HG03469 (cell line): ENCODE data around the gene ADAMTSL4.

Source experiments
- ATAC-seq: cut with Tn5 transposase; IDR thresholded peaks from one replicate; pipeline ENCODE4 v1.9.1; 2021; ENCODE audit warnings: mild to moderate bottlenecking, moderate library complexity, moderate number of reproducible peaks; ENCODE audit not compliant: unreplicated experiment

Gene ADAMTSL4

DNA sequence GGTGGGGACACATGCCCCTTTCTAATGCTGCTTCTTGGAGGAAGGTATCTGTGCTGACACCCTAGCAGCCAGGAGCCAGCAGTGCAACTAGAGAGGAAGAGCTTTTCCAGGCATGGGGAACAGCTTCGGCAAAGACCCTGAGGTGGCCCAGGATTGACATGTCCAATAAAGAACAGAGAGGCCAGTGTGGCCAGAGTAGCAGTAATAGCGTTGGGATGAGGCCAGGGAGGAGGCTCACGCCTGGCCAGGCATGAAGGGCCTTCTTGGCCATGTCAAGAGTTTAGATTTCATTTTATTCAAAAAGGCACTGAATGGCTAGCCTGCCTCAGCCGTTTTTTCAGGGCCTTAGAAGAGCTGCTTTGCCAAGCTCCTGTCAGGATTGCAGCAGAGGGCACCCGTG lies 16.3 kb upstream of the ADAMTSL4 start:
- no peak for ATAC-seq

- ATAC-seq, result no peak
Measured at GRCh38 chr1:150534002-150534401, 15.2 kb upstream of the ADAMTSL4 start.

- ATAC-seq, result no peak
Measured at GRCh38 chr1:150535511-150536287, 13.5 kb upstream of the ADAMTSL4 start.

- no peak for ATAC-seq
Measured at GRCh38 chr1:150536836-150537731, 12.1 kb upstream of the ADAMTSL4 start.

DNA sequence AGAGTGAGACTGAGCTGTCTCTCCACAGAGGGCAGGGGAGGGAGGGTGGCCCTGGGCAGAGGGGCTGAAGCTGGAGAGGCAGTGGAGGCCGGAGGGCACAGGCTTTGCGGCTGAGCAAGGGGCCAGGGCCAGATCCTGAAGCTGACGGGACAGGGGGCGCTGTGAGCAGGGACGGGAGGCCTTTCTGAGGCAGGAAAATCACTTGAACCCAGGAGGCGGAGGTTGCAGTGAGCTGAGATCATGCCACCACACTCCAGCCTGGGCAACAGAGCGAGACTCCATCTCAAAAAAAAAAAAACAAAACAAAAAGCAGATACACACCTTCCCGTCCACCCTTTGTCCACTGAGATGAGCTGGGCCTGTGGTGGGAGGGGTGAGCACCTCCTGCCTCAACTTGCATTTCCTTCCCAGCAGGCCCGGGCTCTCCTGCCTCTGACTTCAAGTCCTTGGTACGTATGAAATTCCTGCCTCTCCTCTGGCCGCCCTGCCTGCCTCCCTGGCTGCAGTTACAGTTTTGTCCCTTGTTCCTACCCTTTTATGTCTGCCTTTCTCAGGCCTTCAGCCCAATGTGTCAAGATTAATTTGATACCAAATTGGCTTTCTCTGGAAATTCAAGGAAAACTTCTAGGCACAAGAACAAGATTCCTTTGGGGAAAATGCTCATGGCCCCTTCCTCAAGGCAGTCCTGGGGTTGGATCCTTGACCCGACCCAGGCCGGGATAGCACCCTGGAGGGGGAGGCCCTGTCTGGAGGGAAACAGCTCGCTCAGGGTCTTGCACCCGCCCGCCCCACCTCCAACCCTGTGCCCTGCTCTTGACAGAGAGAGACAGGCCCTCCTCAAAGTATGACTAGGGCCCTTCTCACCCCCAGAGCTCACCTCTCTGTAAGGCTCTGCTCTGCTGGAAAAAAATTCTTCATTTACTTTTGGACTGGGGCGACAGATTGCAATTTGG lies 11.2 kb upstream of the ADAMTSL4 start:
- ATAC-seq, result no peak

GRCh38 chr1:150543500-150544143 lies 5.6 kb upstream of the ADAMTSL4 start:
- ATAC-seq, result no peak

GRCh38 chr1:150544204-150544603 lies 5.0 kb upstream of the ADAMTSL4 start:
- no peak for ATAC-seq

DNA sequence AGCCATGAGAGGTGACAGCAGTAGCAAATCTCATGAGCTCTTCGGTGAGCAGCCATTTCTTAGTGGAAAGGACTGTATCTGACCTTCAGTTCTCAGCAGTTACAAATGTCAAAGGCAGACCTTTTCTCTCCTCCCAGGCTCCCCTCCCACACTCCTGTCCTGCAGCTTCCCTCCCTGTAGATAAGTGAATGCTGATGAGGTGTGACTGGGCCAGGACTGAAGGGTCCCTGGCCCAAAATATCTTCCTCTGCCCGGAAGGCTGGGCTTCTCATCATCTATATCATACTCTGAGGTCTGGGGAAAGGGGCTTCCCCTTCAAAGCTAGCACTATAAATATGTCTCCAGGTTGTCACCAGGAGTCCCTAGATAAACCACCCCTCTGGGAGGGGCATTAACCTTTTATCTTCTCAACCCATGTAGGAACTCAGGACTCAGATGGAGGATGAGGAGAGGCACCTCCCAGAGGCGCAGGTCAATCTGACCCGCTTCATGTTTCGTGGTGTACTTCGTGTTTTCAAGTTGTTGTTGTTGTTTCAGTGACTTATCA lies 3.6 kb upstream of the ADAMTSL4 start:
- ATAC-seq, result no peak

- no peak for ATAC-seq
Measured at GRCh38 chr1:150546294-150546937, 2.8 kb upstream of the ADAMTSL4 start.

- no peak for ATAC-seq
Measured at GRCh38 chr1:150548324-150548631, 930 bp upstream of the ADAMTSL4 start.

- ATAC-seq, result no peak
Measured at GRCh38 chr1:150549496-150550221, 451 bp downstream of the ADAMTSL4 start.

DNA sequence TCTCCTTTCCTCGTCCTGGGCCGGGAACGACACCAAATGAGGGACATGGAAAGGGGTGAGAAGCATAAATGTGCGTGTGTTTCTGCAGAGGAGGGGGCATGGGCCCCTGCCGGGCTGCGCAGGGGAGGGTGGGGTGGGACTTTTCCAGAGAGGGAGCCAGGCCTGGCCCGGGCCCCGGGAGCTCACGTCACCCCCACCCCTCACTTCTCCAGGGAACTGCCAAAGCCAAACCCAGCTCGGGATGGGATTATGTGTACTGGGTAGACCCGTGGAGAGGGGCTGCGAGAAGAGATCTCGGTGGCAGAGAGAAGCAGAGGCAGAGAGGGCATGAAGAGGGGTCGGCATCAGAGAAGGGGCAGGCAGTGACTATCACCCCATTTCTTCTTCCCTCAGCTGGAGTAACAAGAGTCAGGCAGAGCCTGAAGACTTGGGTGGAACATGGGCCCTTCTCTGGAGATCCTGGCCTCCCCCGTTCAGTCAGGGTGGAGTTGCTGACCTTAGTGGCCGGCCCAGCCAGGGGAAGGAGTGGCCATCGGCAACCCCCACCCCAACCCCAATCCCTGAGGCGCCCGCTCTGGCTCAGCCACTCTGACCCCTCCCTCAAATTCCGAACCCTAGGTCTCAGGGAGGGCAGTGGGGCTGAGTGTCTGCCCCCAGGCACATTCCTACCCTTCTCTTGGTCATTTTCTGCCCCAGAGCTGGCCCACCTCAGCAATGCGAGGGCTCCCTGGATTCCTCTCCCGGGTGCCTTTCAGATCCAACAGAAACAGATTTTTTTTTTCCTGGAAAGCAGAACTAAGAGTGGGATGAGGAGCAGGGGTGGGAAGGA lies 1.2 kb downstream of the ADAMTSL4 start:
- ATAC-seq, result no peak

DNA sequence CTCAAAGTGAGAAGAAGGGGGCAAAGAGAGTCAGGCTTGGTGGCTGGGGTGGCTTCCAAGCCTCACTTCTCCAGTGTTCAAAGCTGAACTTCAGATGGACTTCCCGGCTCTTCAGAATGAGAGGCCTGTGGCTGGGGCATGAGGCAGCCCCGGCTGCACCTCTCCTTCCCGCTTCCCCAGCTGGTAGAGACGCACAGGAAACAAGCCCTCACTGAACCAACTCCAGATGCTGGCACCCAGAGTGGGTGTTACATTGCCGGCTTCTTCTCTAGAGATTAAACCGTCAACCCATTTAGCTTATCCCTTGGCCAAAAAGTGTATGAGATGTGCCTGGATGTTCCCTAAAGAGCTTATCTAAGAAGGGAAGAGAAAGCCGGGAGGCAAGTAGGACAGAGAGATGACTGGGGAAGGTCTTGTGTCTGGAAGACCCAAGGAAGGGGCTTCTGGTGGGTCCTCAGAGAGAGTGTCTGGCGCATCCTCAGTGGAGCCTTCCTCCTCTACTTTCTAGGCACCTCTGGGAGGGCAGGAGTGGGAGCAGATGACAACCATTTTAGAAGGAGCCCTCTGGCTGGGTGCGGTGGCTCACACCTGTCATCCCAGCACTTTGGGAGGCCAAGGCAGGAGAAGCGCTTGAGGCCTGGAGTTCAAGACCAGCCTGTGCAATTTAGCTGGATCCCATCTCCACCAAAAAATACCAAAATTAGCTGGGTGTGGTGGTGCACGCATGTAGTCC lies 2.0 kb downstream of the ADAMTSL4 start:
- ATAC-seq, result no peak

GRCh38 chr1:150551784-150552127 lies 2.5 kb downstream of the ADAMTSL4 start:
- ATAC-seq, result no peak

DNA sequence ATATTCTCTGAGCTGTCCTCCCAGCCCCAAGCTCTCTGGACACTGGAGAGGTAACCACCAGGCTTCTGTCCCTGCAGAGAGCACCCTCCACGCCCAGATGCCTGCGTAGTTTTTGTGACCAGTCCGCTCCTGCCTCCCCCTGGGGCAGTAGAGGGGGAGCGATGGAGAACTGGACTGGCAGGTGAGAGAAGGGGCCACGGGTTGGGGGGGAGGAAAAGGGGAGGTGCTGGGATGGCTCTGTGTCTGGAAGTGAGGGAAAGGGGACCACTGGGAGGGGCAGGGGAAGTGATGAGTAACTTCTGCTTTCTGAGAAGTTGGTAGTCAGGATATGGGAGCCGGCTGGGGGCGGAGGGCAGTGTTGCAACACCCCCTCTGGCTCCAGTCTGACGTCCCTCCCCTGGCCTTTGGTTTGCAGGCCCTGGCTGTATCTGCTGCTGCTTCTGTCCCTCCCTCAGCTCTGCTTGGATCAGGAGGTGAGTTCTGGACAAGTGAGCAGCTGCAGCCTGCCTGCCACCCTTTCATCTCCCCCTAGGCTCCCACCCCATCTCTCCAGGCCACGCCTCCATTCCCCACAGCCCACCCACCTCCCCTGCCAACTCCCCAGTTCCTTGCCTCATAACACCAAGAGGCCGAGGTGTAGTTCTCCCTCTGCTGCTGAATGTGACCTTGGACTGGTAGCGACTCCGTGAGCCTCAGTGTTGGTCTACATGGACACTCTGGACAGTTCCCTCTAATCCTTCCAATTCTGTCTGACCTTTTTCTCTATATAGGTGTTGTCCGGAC lies 3.1 kb downstream of the ADAMTSL4 start:
- no peak for ATAC-seq

DNA sequence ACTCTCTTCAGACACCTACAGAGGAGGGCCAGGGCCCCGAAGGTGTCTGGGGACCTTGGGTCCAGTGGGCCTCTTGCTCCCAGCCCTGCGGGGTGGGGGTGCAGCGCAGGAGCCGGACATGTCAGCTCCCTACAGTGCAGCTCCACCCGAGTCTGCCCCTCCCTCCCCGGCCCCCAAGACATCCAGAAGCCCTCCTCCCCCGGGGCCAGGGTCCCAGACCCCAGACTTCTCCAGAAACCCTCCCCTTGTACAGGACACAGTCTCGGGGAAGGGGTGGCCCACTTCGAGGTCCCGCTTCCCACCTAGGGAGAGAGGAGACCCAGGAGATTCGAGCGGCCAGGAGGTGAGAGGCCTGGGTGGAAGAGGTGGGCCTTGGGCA lies 3.7 kb downstream of the ADAMTSL4 start:
- ATAC-seq, result no peak
